K562 (cell line): Measurements from ENCODE around the gene ATP9B. TPM values are rescaled to one million over a fixed set of nuclear protein-coding genes. Genes with fewer than 3 reads are reported as not detected.

Experiments used
- ATAC-seq: fragments of 200-7000 bp; cut with Tn5 transposase; 3 replicates; pipeline ENCODE4 v1.9.1; 2020; ENCODE audit warnings: moderate library complexity
- BruUV-seq: library from RNA; stranded (reverse); fragments of 400-500 nt; replicated peaks from 2 replicates; lab custom pipeline; 2021; lab: Mats Ljungman, UMichigan
- CTCF ChIA-PET: fragments of 300-600 bp; formaldehyde crosslinking; extraction: SDS; loops from one replicate; lab custom pipeline; 2021; ENCODE audit warnings: low intra/inter-chr PET ratio; lab: Yijun Ruan, JAX
- POLR2A ChIA-PET: fragments of 300-600, 350-650 bp; sonication (Branson Sonifier 250); formaldehyde crosslinking; extraction: SDS; loops from one replicate; lab custom pipeline; 2021; ENCODE audit warnings: antibody characterized with exemption, inconsistent platforms; lab: Yijun Ruan, JAX
- DNase-seq, 4 experiments: peaks; one replicate each; pipeline versions ENCODE4 v3.0.0 to v3.0.0-alpha.2; 2011 to 2018; ENCODE audit warnings: low spot score in 3 of 4, mixed read lengths in 3 of 4; ENCODE audit errors: extremely low read depth in 1 of 4
- FAIRE-seq: peaks from 2 replicates; lab custom pipeline; 2011; peaks lifted over from hg19 to GRCh38; lab: Jason Lieb, UNC
- H2AFZ ChIP-seq: 2 replicates; pipeline ENCODE4 v1.6.0; 2011; ENCODE audit warnings: low read depth, low read length, control low read depth, inconsistent platforms
- H3K27ac ChIP-seq: fragments of 200-600 bp; 3 replicates; pipeline ENCODE4 v1.8.0; 2011; ENCODE audit warnings: low read depth, mild to moderate bottlenecking, control low read depth, inconsistent platforms, low read length, moderate library complexity, mixed read lengths; ENCODE audit errors: extremely low read depth
- H3K27me3 ChIP-seq, 2 experiments: fragments of 300-600 bp in 1 of 2; 2 replicates in 1 of 2; 3 replicates in 1 of 2; pipeline versions ENCODE4 v1.6.0 to v1.8.0; 2011; ENCODE audit warnings: inconsistent platforms in 2 of 2, low read length in 2 of 2, mild to moderate bottlenecking in 1 of 2, mixed read lengths in 1 of 2, moderate library complexity in 1 of 2; ENCODE audit not compliant: control insufficient read depth in 2 of 2, insufficient read depth in 2 of 2
- H3K36me3 ChIP-seq: fragments of 300-600 bp; 3 replicates; pipeline ENCODE4 v1.8.0; 2011; ENCODE audit warnings: mild to moderate bottlenecking, low read length, inconsistent platforms; ENCODE audit not compliant: control insufficient read depth, insufficient read depth
- H3K4me1 ChIP-seq, 2 experiments: fragments of 200-600 bp in 1 of 2; replicated peaks in 1 of 2; 2 replicates in 1 of 2; 3 replicates in 1 of 2; pipeline versions ENCODE4 v1.5.1 to v1.8.0; 2011; ENCODE audit warnings: inconsistent platforms in 2 of 2, low read length in 2 of 2, mild to moderate bottlenecking in 1 of 2, mixed read lengths in 1 of 2, moderate library complexity in 1 of 2; ENCODE audit not compliant: control insufficient read depth in 2 of 2, insufficient read depth in 2 of 2
- H3K4me2 ChIP-seq: 2 replicates; pipeline ENCODE4 v1.6.1; 2011; ENCODE audit warnings: low read length, control low read depth, inconsistent platforms, mixed read lengths; ENCODE audit not compliant: insufficient read depth
- H3K4me3 ChIP-seq: fragments of 200-600 bp; sonication (generic), shearing (Covaris generic); 2 replicates; pipeline ENCODE4 v1.5.1; 2016; ENCODE audit warnings: control low read depth, inconsistent platforms
- H3K79me2 ChIP-seq: fragments of 200-600 bp; 3 replicates; pipeline ENCODE4 v1.8.0; 2011; ENCODE audit warnings: low read length, inconsistent platforms; ENCODE audit not compliant: control insufficient read depth, insufficient read depth
- H3K9ac ChIP-seq, 2 experiments: 2 replicates each; pipeline versions ENCODE4 v1.6.0 to v1.6.1; 2011; ENCODE audit warnings: low read depth in 2 of 2, low read length in 2 of 2, control low read depth in 1 of 2, inconsistent platforms in 1 of 2, mild to moderate bottlenecking in 1 of 2, mixed read lengths in 1 of 2; ENCODE audit not compliant: insufficient read depth in 1 of 2
- H3K9me1 ChIP-seq: one replicate; pipeline ENCODE4 v1.6.0; 2011; ENCODE audit warnings: inconsistent platforms, mild to moderate bottlenecking, low read length, moderate library complexity; ENCODE audit not compliant: control insufficient read depth, insufficient read depth
- H3K9me3 ChIP-seq: replicated peaks from 2 replicates; pipeline ENCODE4 v1.5.1; 2011; ENCODE audit warnings: low read depth, low read length, inconsistent platforms; ENCODE audit not compliant: control insufficient read depth, insufficient read depth
- H4K20me1 ChIP-seq: replicated peaks from 2 replicates; pipeline ENCODE4 v1.6.1; 2011; ENCODE audit warnings: low read length, inconsistent platforms, mixed read lengths; ENCODE audit not compliant: control insufficient read depth, insufficient read depth
- ARID3B ChIP-seq: fragments of 250-450 bp; sonication (Bioruptor Pico); IDR thresholded peaks from 2 replicates; pipeline ENCODE4 v1.4.0; 2020; ENCODE audit warnings: borderline replicate concordance
- ATF2 ChIP-seq: sonication (generic); formaldehyde crosslinking; IDR thresholded peaks from 2 replicates; pipeline ENCODE4 v1.8.1; 2022; ENCODE audit warnings: missing genetic modification reagents
- CREBBP ChIP-seq: IDR thresholded peaks from one replicate; pipeline ENCODE4 v1.6.1; 2012; ENCODE audit warnings: low read depth, mild to moderate bottlenecking, control low read depth, inconsistent platforms, low read length
- CSDE1 ChIP-seq, 2 experiments: fragments of 450-650 bp; IDR thresholded peaks; 2 replicates each; pipeline ENCODE4 v1.6.1; 2016; ENCODE audit warnings: mild to moderate bottlenecking in 1 of 2
- HMGN3 ChIP-seq: IDR thresholded peaks from 2 replicates; pipeline ENCODE4 v1.6.1; 2011; ENCODE audit warnings: borderline replicate concordance, low read depth, mild to moderate bottlenecking, mixed read lengths, low read length; ENCODE audit not compliant: insufficient read length; ENCODE audit errors: extremely low read depth
- NFE2L1 ChIP-seq: fragments of 450-650 bp; IDR thresholded peaks from 2 replicates; pipeline ENCODE4 v1.6.1; 2016; ENCODE audit warnings: missing genetic modification characterization, low read depth, mild to moderate bottlenecking, missing compliant biosample characterization, moderate library complexity, borderline replicate concordance
- WGBS: fragments of 100-300 bp; shearing (Covaris generic); methylation state at CpG from one replicate; pipeline ENCODE4 v1.1.6; 2016; ENCODE audit warnings: low coverage, mixed read lengths; ENCODE audit not compliant: insufficient coverage; ENCODE audit errors: missing lambda C conversion rate; 5-methylcytosine and 5-hydroxymethylcytosine counted together
- in situ Hi-C: fragments of 300-500 bp; cut with MboI; formaldehyde crosslinking; loops from 4 replicates; pipeline ENCODE4 v1.15.0; 2018; ENCODE audit warnings: inconsistent platforms, mixed read lengths
- intact Hi-C: fragments of 100-400 bp; cut with micrococcal nuclease; formaldehyde crosslinking; loops from 2 replicates; pipeline ENCODE4 v1.14.2; 2022
- polyA plus RNA-seq, 8 experiments: library from polyadenylated mRNA; depleted of rRNA in 4 of 8; stranded (reverse) in 5 of 8; unstranded in 3 of 8; fragments of >200 nt; fragmentation: Nextera tagmentation in 2 of 8; fragmentation: Illumina TruSeq in 1 of 8; extraction: Ambion mirVana in 2 of 8; extraction: Trizol in 1 of 8; gene quantifications; 2 replicates each; pipeline versions ENCODE4 v1.2.1 to v1.2.3, GENCODE V29; 2011 to 2014; ENCODE audit warnings: inconsistent platforms in 1 of 8, missing spikeins in 1 of 8
- total RNA-seq, 7 experiments: library from RNA; depleted of rRNA in 6 of 7; stranded (reverse); fragments of >200 nt in 6 of 7; fragmentation: Illumina TruSeq in 2 of 7; extraction: Trizol in 2 of 7; gene quantifications; 2 replicates each; pipeline versions ENCODE4 v1.2.1 to v1.2.3, GENCODE V29; 2011 to 2021; ENCODE audit warnings: low replicate concordance in 1 of 7

Gene ATP9B
- total and polyA plus RNA-seq, 9 of the 15 experiments (the other 6 are each of a cell fraction or from before 2014, with no cell fraction given), result 0.66 to 13.2 (median 7.9) TPM

DNA sequence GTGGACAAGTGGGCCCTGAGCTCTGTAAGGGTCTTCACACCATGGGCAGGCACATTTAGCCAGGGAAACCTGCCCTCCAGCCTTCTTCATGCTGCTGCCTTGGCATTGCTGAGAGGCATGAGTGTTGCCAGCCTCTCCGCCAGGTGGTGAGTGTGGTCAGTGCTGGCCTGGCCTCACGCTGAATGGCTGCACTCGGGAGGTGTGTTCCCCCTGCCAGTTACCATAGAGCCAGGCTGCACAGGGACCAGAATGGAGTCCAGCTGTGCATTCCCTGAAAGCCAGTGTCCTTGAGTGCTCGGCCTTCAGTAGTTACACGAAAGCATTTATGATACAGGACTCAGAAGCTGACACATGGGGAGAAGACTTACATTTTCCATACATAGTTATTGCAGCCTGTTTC lies 139.7 kb downstream of the ATP9B start:
- FAIRE-seq, result no peak
- in situ Hi-C loops, result no loop called here
- TF ChIP-seq CSDE1 (IDR thresholded peaks at IDR 0.05) (no peak), ARID3B (CRISPR knock-in tag) (no peak), CREBBP (no peak), ATF2 (no peak), NFE2L1 (tag) (no peak), HMGN3 (no peak)

More for the DNA sequence above, 139.7 kb downstream of the ATP9B start:
- H3K27me3 ChIP-seq, result no peaks in the 10 kb centered on the region
- 97% methylated on average over 3 of the region's 5 CpGs for WGBS
- ChIA-PET CTCF (no interaction called here), POLR2A (interaction anchor here (1.3 kb wide), 1 partner anchor 9 kb away, joined by 3 read pairs; no protein-coding TSS in a partner anchor)
- H3K27ac ChIP-seq, result no peak overlapping the region
- H3K36me3 ChIP-seq, result peaks cover 7% of the 10 kb centered on the region; the same call in 1 of the 3 replicates
- H3K79me2 ChIP-seq, result no peaks in the 10 kb centered on the region
- H3K9me3 ChIP-seq, result no peaks in the 10 kb centered on the region
- no TSS peak for BruUV-seq
- peaks cover 0 to 5% of the 10 kb centered on the region in 2 experiments; a peak in 2 of 5 replicates for H3K4me1 ChIP-seq
- 0 out of 4 replicates have a peak overlapping the region, but pooled peaks of 1 of the 2 experiments have one; percentile 35 for H3K9ac ChIP-seq
- H2AFZ ChIP-seq, result no peak overlapping the region
- no peak overlapping the region for H3K4me2 ChIP-seq
- no peaks in the 10 kb centered on the region for H4K20me1 ChIP-seq
- no peak overlapping the region for H3K4me3 ChIP-seq
- DNase-seq (no peak), ATAC-seq (no peak)
- no peaks in the 10 kb centered on the region for H3K9me1 ChIP-seq
- intact Hi-C loops, result no loop called here
